HG02884 (cell line): ENCODE data around the gene GHRHR.
A peak's percentile ranks its signal among the peaks of the same experiment; 100 is the strongest.

Experiments
- ATAC-seq: cut with Tn5 transposase; IDR thresholded peaks from one replicate; pipeline ENCODE4 v1.9.1; 2021; ENCODE audit warnings: mild to moderate bottlenecking, moderate library complexity; ENCODE audit not compliant: unreplicated experiment

GHRHR gene

GRCh38 chr7:31000779-31001178 is 37.0 kb downstream of the GHRHR start:
- no peak for ATAC-seq

DNA sequence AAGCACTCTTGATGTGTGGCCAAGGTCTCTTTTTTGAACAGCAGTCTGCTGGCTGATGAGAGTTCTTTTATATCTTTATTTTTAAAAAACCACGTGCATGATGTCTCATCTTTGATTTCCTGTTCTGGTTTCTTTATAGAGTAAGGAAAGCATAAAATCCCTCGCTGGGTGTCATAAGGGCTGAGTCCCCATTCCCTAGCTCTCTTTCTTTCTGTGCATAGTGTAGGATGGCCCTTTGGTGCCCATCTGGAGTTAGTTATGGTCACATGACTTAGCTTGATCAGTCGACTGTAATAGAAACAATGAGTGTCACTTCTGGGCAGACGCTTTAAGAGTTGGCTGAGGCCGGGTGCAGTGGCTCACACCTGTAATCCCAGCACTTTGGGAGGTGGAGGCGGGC is 38.5 kb downstream of the GHRHR start:
- ATAC-seq = no peak

DNA sequence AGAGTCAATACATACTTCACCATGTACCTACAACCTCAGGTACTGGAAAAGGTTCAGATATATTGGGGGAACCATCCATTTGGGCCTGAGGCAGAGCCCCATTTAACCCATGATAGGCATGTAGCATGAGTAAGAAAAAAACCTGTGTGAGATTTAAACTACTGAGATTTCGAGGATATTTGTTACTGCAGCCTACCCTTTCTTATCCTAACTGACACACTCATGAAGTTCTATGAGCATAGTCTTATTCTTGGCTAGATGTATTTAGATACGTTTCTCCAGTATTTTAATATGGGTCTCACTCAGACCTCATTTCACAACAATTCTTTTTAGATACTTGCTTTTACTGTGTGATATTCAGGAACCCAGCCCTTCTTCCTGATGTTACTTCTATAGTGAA is 39.3 kb downstream of the GHRHR start:
- no peak for ATAC-seq

DNA sequence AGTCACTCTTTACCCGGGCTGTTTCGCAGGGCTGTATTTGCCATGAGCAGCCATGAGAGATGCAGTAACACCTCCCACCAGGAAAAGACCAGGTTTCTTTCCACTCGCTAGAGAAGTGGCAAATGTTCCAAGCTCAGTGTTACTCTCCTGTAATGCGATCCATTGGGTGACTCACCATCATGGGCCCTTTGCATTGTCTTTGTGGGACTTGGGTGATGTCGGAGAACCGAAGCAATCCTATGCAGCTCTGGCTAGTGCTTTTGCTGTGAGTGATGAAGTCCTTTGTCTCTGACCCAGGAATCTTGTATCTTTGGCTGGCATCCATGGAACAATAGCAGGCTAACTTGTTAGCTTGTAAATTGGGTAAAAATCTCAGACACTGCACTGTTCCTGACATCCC is 40.0 kb downstream of the GHRHR start:
- no peak for ATAC-seq

GRCh38 chr7:31004393-31004792 is 40.6 kb downstream of the GHRHR start:
- no peak for ATAC-seq

DNA sequence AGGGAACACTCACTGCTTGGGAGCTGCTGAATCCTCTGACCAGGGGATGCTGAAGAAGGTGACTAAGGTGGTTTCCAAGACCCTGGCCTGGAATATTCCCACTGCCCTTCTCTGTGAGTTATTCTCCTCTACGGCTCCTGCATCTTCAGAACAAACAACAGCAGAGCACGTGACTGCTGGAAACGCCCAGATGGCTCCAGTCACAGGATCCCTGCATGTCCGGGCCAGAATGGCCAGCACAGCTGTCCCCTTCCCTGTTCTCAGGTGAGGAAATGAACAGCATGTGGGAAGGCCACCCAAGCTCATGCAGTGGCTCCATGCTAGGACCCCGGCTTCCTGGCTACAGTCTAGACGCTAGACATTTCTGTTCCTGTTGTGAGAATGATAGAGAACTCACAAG is 43.1 kb downstream of the GHRHR start:
- ATAC-seq = no peak

GRCh38 chr7:31007634-31008033 is 43.9 kb downstream of the GHRHR start:
- ATAC-seq = no peak

GRCh38 chr7:31014826-31015225 is 51.1 kb downstream of the GHRHR start:
- no peak for ATAC-seq

DNA sequence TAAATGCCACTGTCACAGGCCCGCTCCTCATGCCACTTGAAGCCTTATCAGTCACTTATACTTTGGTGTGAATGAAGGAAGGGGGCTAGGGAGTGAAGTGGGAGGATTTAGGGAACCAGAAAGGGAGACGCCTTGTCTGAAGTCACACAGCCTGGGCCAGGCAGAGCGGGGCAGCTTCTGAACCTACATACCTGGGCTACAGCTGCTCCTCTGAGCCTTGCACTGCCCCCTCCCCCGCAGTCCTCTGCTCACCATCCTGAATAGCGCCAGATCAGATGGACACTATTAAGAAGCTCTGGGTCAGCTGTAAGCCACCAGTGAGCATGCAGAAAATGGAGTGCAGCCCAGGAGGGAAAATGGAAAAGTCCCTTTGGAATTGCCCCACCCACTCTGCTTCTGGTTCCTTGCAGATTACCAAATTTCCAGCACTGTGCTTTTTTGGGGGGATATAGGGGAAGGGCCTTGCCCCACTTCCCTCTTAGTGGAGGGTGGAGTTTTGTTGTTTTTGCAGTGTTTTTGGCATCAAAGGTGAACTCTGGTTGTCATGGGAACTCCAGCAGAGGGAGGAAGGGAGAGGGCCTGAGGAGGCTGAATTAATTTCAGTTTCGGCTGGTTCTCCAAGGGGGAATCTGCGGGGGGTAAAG is 53.4 kb downstream of the GHRHR start:
- ATAC-seq = no peak

- ATAC-seq = no peak
Observed at GRCh38 chr7:31017721-31018120, 54.0 kb downstream of the GHRHR start.

GRCh38 chr7:31019509-31019908 is 55.8 kb downstream of the GHRHR start:
- no peak for ATAC-seq

DNA sequence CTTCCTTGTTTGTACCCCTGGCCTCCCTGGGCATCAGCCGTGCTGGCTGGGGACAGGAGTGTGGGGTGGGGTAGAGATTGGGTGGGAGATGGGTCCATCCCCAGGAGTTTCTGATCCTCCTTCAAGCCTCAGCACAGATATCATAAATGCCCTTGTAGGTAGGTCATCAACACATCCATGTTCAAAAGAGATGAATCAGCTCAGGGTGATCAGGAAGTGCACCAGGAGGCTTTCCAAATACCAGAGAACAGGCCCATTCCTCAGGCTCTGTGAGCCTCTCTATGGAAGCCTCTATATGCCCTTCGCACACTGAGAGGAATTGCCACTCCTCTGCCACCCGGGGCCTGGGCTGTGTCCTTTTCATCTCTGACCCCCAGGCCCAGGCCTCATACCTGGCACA is 56.4 kb downstream of the GHRHR start:
- ATAC-seq = no peak

DNA sequence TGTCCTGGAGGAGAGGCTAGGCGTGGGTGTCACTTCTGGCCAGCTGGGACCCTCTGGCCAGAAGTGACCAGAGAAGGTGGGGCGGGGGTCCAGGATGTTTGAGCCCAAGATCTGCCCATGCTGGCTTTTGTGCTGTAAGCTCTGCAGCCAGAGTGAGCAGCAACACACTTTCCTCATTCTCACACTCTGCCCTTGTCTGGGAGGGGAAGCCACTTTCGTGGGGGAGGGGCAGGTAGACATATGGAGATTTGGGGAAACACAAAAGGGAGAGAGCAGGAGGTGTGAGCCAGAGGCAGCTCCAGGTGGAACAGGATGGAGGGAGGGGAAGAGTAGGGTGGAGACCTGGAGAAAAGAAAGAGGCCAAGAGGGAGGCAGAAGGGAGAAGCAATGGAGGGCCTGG is 56.9 kb downstream of the GHRHR start:
- ATAC-seq = no peak

- ATAC-seq = no peak
Observed at GRCh38 chr7:31022117-31022516, 58.4 kb downstream of the GHRHR start.

- no peak for ATAC-seq
Observed at GRCh38 chr7:31022726-31023125, 59.0 kb downstream of the GHRHR start.

- ATAC-seq = no peak
Observed at GRCh38 chr7:31023877-31024276, 60.1 kb downstream of the GHRHR start.

GRCh38 chr7:31027161-31027965 is 63.6 kb downstream of the GHRHR start:
- peak; percentile 57 for ATAC-seq

GRCh38 chr7:31028006-31028405 is 64.3 kb downstream of the GHRHR start:
- ATAC-seq = no peak

DNA sequence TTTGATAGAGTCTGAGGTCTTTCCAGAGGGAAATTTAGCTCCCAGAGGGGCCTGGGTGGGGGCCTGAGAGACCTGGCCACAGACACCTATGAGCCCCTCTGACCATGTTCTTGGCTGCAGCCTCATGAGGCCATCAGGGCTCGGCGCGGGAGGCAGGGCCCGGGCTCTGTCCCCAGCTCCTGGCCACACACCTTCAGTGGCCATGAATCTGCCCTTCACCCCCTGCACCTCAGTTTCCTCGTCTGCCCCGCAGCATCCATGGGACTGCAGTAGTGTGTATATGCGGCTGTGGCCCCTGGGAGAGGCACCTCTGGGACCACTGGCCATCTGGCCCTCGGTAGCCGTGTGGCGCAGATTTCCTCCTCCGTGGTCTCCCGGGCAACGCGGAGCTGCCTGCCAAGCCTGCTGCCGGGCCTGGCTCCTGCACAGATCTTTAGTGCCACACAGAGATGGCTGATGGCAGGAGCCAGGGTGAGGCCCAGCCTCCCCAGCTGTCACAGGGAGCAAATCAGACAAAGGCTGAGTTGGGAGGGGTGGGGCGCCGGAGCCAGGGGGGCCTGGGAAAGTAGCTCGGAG is 64.8 kb downstream of the GHRHR start:
- no peak for ATAC-seq
